Transverse colon (tissue), 4 donors: ENCODE measurements around the gene SELENON. TPM values are rescaled to one million over a fixed set of nuclear protein-coding genes. Genes with fewer than 3 reads are reported as not detected.

Experiments
- DNase-seq: peaks from one replicate; pipeline ENCODE4 v3.0.0-alpha.2; 2019
- H3K27ac ChIP-seq, 4 donors: fragments of 200-600 bp; sonication (generic); 2 replicates each; pipeline ENCODE4 v1.5.1; 2016 to 2018; ENCODE audit warnings: inconsistent platforms in 4 of 4
- H3K27me3 ChIP-seq: fragments of 200-600 bp; sonication (generic); 2 replicates; pipeline ENCODE4 v1.5.1; 2017; ENCODE audit warnings: inconsistent platforms
- H3K36me3 ChIP-seq, 4 donors: fragments of 200-600 bp; sonication (generic); 2 replicates each; pipeline ENCODE4 v1.5.1; 2017 to 2019; ENCODE audit warnings: inconsistent platforms in 4 of 4
- H3K4me1 ChIP-seq, 4 donors: fragments of 200-600 bp; sonication (generic); 2 replicates each; pipeline ENCODE4 v1.5.1; 2017 to 2020; ENCODE audit warnings: inconsistent platforms in 4 of 4
- H3K4me3 ChIP-seq, 4 donors: fragments of 200-600 bp; sonication (generic); 1 replicate in 1 of 4; 2 replicates in 3 of 4; pipeline versions ENCODE4 v1.5.1 to v1.6.1; 2017 to 2019; ENCODE audit warnings: inconsistent platforms in 4 of 4
- H3K9me3 ChIP-seq, 2 donors: fragments of 200-600 bp; sonication (generic); 2 replicates each; pipeline ENCODE4 v1.5.1; 2017 to 2019; ENCODE audit warnings: inconsistent platforms in 2 of 2
- EP300 ChIP-seq: sonication (generic); formaldehyde crosslinking; IDR thresholded peaks from one replicate; pipeline ENCODE4 v1.6.1; 2017; ENCODE audit warnings: antibody characterized with exemption, low read depth
- POLR2A ChIP-seq: fragments of 450-650 bp; IDR thresholded peaks from one replicate; pipeline ENCODE4 v1.6.1; 2016; ENCODE audit warnings: antibody characterized with exemption, mild to moderate bottlenecking, moderate library complexity
- POLR2AphosphoS5 ChIP-seq, 3 donors: sonication (generic); formaldehyde crosslinking; IDR thresholded peaks; one replicate each; pipeline ENCODE4 v1.6.1; 2016; ENCODE audit warnings: antibody characterized with exemption in 3 of 3
- WGBS, 2 donors: methylation state at CpG; one replicate each; pipeline ENCODE4 v1.1.5; 2018; ENCODE audit warnings: low coverage in 1 of 2; 5-methylcytosine and 5-hydroxymethylcytosine counted together
- in situ Hi-C, 4 donors: fragments of 200-750 bp; cut with MboI; loops; one replicate each; pipeline versions ENCODE4 v1.15.0 to v1.15.1; 2017; ENCODE audit warnings: low sequenced_read_pairs in 3 of 4, low pct_ligation_motif_present in 1 of 4, low pct_unique_long_range_greater_than_20kb in 1 of 4
- intact Hi-C: fragments of 100-400 bp; cut with DNase I; formaldehyde crosslinking; loops from one replicate; pipeline ENCODE4 v1.15.1; 2023; ENCODE audit warnings: low total_unique reads
- total RNA-seq, 4 donors: library from RNA; depleted of rRNA; stranded (reverse); fragments of >200 nt; gene quantifications; one replicate each; pipeline ENCODE4 v1.1.0, GENCODE V29; 2016
- TF ChIP-seq, protein P1 (sequence below), 5 experiments: fragments of 200-600 bp in 3 of 5; fragments of 450-650 bp in 2 of 5; sonication (generic) in 3 of 5; IDR thresholded peaks; 1 replicate in 2 of 5; 2 replicates in 3 of 5; pipeline ENCODE4 v1.5.1; 2016 to 2017; ENCODE audit warnings: antibody characterized with exemption in 5 of 5, inconsistent platforms in 3 of 5, mild to moderate bottlenecking in 2 of 5, moderate library complexity in 1 of 5

Gene SELENON
- total RNA-seq, 4 donors from 2014 or later: 17.1 to 68.1 (median 24.4) TPM

DNA sequence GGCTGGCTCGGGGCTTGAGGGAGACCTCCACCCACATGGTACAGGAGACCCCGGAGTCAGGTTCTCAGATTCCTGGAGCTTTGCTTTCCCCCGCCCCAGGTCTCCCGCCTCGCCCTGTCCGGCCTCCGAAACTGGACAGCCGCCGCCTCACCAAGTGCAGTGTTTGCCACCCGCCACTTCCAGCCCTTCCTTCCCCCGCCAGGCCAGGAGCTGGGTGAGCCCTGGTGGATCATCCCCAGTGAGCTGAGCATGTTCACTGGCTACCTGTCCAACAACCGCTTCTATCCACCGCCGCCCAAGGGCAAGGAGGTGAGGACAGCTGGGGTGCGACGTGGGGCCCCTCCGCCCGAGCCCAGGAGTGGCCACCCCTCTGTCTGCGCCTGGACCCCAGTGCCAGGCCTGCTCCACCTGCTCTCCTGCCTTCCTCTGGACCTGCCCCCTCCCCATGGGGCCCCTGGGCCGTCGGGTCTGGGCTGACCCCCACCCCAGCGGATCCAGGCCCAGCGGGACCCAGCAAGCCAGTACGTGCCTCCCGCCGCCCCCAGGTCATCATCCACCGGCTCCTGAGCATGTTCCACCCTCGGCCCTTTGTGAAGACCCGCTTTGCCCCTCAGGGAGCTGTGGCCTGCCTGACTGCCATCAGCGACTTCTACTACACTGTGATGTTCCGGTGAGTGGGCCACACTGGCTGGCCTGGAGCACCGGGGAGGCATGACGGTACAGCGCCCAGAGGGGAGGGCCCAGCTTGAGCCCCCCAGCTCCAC is 8.7 kb downstream of the SELENON start:
- intact Hi-C loops: no loop called here
- Histone ChIP-seq H3K27ac (no peak overlapping the region), H3K4me1 (peaks cover 0 to 13% (median 3%) of the 10 kb centered on the region in 4 donors), H3K4me3 (no peak overlapping the region), H3K36me3 (no peaks in the 10 kb centered on the region), H3K27me3 (no peaks in the 10 kb centered on the region), H3K9me3 (no peaks in the 10 kb centered on the region)
- no peak for DNase-seq
- TF ChIP-seq POLR2A (no peak), EP300 (no peak), POLR2AphosphoS5 (IDR thresholded peaks at IDR 0.05) (no peak)
- TF ChIP-seq, protein P1, sequence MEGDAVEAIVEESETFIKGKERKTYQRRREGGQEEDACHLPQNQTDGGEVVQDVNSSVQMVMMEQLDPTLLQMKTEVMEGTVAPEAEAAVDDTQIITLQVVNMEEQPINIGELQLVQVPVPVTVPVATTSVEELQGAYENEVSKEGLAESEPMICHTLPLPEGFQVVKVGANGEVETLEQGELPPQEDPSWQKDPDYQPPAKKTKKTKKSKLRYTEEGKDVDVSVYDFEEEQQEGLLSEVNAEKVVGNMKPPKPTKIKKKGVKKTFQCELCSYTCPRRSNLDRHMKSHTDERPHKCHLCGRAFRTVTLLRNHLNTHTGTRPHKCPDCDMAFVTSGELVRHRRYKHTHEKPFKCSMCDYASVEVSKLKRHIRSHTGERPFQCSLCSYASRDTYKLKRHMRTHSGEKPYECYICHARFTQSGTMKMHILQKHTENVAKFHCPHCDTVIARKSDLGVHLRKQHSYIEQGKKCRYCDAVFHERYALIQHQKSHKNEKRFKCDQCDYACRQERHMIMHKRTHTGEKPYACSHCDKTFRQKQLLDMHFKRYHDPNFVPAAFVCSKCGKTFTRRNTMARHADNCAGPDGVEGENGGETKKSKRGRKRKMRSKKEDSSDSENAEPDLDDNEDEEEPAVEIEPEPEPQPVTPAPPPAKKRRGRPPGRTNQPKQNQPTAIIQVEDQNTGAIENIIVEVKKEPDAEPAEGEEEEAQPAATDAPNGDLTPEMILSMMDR (IDR thresholded peaks at IDR 0.05): no peak
- 96% methylated on average over 27 of the region's 34 CpGs; no CpG with 5 or more reads in 1 of the 2 donors for WGBS, 2 donors
- in situ Hi-C loops: no loop called here

DNA sequence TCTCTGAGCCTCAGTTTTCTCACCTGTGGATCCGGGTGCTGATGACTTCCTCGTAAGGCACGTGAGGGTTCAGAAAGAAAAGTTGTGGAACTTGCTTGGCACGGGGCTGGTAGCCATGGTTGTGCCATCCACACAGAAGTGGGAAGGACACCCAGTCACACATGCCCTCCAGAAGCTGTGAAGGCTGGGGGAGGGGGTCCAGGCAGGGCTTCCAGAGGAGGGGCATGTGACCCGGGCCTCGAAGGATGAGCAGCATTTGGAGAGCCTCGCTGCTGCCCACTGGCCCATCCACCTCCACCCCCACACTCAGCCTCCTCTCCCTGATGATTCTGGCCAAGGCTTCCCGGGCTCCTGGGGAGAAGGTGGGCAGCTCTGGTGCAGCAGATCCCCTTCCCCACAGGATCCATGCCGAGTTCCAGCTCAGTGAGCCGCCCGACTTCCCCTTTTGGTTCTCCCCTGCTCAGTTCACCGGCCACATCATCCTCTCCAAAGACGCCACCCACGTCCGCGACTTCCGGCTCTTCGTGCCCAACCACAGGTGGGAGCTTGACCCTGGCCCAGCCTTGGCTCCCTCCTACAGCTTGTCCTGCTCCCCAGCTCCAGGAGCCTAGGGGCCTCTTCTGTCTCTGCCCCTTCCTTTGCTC is 9.4 kb downstream of the SELENON start:
- WGBS, 2 donors: 81% methylated on average over 18 of the region's 18 CpGs; no CpG with 5 or more reads in 1 of the 2 donors
- no peaks in the 10 kb centered on the region for H3K9me3 ChIP-seq
- H3K4me1 ChIP-seq: peaks cover 0 to 13% (median 3%) of the 10 kb centered on the region in 4 donors
- no peak overlapping the region for H3K27ac ChIP-seq
- intact Hi-C loops (no loop called here), in situ Hi-C loops (no loop called here)
- no peak for TF ChIP-seq POLR2A
- no peak for TF ChIP-seq POLR2AphosphoS5 (IDR thresholded peaks at IDR 0.05)
- TF ChIP-seq EP300: no peak
- TF ChIP-seq, protein P1 (IDR thresholded peaks at IDR 0.05): no peak
- H3K27me3 ChIP-seq: no peaks in the 10 kb centered on the region
- no peak for DNase-seq
- no peak overlapping the region for H3K4me3 ChIP-seq
- no peaks in the 10 kb centered on the region for H3K36me3 ChIP-seq

DNA sequence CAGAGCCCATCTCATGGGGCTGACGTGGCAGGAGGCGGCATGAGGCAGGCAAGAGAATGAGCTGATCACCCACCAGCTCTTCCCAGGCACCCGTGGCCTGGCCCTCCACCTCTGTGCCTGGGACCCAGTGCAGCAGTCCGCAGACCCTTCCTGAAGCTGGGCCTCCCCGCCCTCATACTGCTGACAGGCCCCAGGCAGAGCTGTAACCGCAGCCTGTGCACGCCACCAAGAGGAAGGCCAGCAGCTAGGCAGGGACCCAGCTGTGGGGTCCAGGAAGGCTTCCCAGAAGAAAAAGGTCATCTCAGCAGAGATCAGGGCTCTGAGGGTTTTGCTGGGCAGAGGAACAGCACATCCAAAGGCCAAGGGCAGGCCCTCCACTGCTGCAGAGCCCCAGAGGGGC is 9.9 kb downstream of the SELENON start:
- TF ChIP-seq EP300: no peak
- no peak for TF ChIP-seq POLR2A
- no peak for TF ChIP-seq POLR2AphosphoS5 (IDR thresholded peaks at IDR 0.05)
- TF ChIP-seq, protein P1 (IDR thresholded peaks at IDR 0.05): no peak
- in situ Hi-C loops: no loop called here
- no peak overlapping the region for H3K27ac ChIP-seq
- 89% methylated on average over 7 of the region's 7 CpGs; no CpG with 5 or more reads in 1 of the 2 donors for WGBS, 2 donors
- H3K36me3 ChIP-seq: no peaks in the 10 kb centered on the region
- H3K4me3 ChIP-seq: no peak overlapping the region
- peaks cover 0 to 13% (median 3%) of the 10 kb centered on the region in 4 donors for H3K4me1 ChIP-seq
- intact Hi-C loops: no loop called here
- H3K27me3 ChIP-seq: no peaks in the 10 kb centered on the region
- no peaks in the 10 kb centered on the region for H3K9me3 ChIP-seq
- DNase-seq: no peak
